NT2/D1 (cell line): Measurements from ENCODE around the gene CADPS2.

Experiments
- SUZ12 ChIP-seq: IDR thresholded peaks from 2 replicates; pipeline ENCODE4 v1.6.1; 2011; ENCODE audit not compliant: insufficient read length, insufficient read depth; ENCODE audit errors: extremely low read depth
- ZNF274 ChIP-seq: IDR thresholded peaks from 2 replicates; pipeline ENCODE4 v1.6.1; 2011; ENCODE audit warnings: mild to moderate bottlenecking, low read depth, low read length

GRCh38 chr7:122896509-122896908 is 10.2 kb upstream of the CADPS2 start:
- TF ChIP-seq ZNF274 (no peak), SUZ12 (no peak)
